ENCODE results near the gene ACSF3.

The ACSF3 gene

DNA sequence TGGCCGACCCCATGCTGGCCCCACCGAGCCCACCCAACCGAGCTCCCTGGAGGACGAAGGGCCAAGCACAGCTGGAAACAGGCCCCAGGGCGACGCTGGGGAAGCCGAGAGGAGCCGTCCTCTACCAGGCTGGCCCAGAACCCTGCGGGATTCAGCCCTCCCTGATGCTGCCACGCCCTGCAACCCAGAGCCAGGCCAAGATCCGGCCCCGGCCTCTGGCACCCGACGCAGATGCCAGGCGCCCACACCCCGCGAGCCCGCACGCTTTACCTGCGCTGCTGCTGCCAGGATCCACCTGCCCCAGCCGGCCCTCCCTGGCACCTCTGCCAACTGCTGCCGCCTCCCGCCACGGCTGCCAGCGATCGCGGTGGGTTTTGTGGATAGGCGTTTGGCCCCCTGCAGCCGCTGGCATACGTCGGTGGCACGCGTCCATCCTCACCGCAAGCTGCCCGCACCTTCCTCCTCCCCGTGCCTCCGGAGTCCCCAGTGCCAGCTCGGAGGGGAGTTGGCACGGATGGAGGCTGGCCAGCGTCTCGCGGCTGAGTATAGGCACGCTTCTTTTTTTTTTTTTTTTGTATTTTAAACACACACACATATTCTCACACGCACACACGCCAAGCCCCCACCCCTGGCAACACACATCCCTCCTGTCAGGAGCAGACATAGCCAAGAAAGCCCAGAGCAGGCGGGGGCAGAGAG lies 41.3 kb upstream of the ACSF3 start:
- peaks cover 12% of the 10 kb centered on the region for H3K4me1 Mint-ChIP-seq (ENCODE audit: low read depth)
- H3K27me3 Mint-ChIP-seq = peaks cover 29% of the 10 kb centered on the region
- intact Hi-C loops (cut with micrococcal nuclease) = no loop called here
- no peaks in the 10 kb centered on the region for H3K9me3 Mint-ChIP-seq
- no peaks in the 10 kb centered on the region for H3K36me3 Mint-ChIP-seq (ENCODE audit: low read depth)
- peak overlapping the region; percentile 88 for H3K4me3 Mint-ChIP-seq
- peak overlapping the region; percentile 81 for H3K27ac Mint-ChIP-seq

DNA sequence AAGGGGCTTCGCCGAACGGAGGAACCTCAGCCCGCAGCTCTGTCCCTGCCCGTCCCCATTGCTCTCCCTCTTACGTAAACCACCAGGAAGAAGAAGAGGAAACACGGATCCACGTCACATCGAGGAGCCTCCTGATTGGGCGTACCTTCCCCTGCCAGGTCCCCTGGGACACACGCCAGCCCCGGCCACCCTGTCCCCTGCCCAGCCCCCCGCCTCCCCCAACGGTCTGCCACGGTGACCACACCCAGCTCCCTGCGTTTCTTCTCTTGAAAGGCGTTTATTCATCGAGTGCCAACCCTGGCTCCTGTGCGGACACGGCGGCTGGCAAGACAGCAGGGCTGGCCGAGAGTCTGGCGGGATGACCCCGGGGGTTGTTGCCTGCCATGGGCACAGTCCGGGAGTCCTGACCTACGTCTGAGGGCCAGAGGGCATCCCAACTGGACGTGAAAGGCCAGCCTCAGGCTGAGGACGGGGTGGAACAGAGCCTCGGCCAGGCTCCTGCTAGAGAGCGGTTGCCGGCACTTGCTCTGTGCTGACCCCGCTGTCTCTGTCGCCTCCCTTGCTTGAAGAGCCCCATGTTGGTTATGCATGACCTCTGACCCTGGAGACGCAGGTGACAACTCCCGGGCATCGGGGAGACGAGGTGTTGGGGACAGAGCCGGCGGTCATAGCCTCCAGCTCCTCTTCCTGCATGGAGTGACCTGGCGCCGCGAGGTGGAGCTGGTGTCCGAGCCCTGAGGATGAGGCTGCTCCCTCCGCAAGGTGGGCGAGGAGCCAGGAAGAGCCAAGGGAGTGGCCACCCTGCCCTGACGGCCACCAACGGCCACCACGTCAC lies 40.5 kb upstream of the ACSF3 start:
- Mint-ChIP-seq H3K36me3 (ENCODE audit: low read depth) (no peaks in the 10 kb centered on the region), H3K27ac (peak overlapping the region; percentile 81), H3K9me3 (no peaks in the 10 kb centered on the region), H3K4me1 (ENCODE audit: low read depth) (peaks cover 12% of the 10 kb centered on the region), H3K4me3 (peak overlapping the region; percentile 88), H3K27me3 (peaks cover 28% of the 10 kb centered on the region)
- intact Hi-C loops (cut with micrococcal nuclease) = no loop called here

DNA sequence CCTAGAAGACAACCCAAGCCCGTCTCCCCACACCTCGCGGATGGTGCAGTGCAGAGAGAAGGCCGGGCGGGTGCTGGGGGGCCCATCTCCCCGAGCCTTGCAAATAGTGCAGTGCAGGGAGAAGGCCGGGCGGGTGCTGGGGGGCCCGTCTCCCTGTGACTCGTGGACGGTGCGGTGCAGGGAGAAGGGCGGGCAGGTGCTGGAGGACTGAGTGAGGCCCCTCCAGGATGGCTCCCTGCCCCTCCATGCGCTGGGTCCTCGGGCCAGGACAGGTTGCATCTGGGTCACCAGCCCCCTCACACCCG lies 40.0 kb upstream of the ACSF3 start:
- no peak overlapping the region for H3K4me3 Mint-ChIP-seq
- peak overlapping the region; percentile 81 for H3K27ac Mint-ChIP-seq
- peaks cover 26% of the 10 kb centered on the region for H3K27me3 Mint-ChIP-seq
- no peaks in the 10 kb centered on the region for H3K36me3 Mint-ChIP-seq (ENCODE audit: low read depth)
- H3K9me3 Mint-ChIP-seq = no peaks in the 10 kb centered on the region
- intact Hi-C loops (cut with micrococcal nuclease) = no loop called here
- H3K4me1 Mint-ChIP-seq (ENCODE audit: low read depth) = peaks cover 12% of the 10 kb centered on the region

DNA sequence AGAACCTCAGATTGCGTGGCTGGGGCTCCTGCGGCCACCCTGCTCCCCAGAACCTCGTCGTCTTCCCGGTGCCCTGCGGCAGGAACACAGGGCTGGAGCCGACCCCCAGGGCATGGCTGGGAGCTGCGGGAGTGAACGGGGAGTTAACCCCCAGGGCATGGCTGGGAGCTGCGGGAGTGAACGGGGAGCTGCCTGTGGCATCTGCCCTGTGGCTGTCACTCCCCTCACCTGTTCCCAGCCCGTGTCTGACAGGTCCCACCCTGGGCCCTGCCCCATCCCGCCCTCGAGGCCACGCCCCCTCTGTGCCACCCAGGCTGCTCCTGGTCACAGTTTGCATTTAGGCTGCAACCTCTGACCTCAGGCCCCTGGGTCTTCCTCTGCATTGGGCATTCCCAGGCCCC lies 39.4 kb upstream of the ACSF3 start:
- no peaks in the 10 kb centered on the region for H3K9me3 Mint-ChIP-seq
- H3K27ac Mint-ChIP-seq = no peak overlapping the region
- H3K4me3 Mint-ChIP-seq = no peak overlapping the region
- H3K36me3 Mint-ChIP-seq (ENCODE audit: low read depth) = no peaks in the 10 kb centered on the region
- intact Hi-C loops (cut with micrococcal nuclease) = no loop called here
- H3K4me1 Mint-ChIP-seq (ENCODE audit: low read depth) = peaks cover 12% of the 10 kb centered on the region
- H3K27me3 Mint-ChIP-seq = peaks cover 20% of the 10 kb centered on the region

DNA sequence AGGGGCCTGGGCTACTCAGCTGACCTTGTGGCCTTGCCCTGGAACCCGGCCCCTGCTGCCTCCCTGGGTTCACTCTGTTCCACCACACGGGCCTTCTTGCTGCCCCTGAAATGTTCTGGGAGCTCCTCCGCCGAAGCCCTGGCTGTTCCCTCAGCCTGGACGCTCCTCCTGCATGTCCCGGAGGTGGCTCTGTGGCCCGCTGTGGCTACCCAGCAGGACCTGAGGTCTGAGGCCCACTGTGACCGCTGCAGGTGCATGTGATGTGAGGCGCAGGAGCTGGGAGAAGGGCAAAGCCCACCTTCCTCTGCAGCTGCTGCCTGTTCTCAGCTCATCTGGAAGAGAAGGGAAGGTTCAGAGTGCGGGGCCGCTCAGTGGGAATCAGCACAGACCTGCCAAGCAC lies 38.9 kb upstream of the ACSF3 start:
- H3K27me3 Mint-ChIP-seq = peaks cover 16% of the 10 kb centered on the region
- intact Hi-C loops (cut with micrococcal nuclease) = no loop called here

DNA sequence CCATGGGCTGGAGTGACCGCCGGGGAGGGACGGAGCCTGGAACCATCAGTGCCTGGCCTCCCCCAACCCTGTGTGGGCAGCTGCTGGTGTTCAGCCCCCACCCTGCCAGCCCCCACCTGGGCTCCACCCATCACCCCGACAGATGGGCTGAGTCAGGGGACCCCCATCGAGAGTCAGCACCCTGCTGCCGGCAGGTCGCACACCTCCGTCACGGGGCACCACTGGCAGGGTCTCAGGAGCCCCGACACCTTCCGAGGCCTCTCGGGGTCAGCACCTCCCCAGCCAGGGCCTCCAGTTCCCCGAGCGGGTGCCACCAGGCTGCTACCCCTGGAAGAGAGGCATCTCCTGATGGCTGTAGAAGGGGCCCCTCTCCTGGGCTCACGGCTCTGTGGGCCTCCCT lies 38.3 kb upstream of the ACSF3 start:
- no peaks in the 10 kb centered on the region for H3K9me3 Mint-ChIP-seq
- no peaks in the 10 kb centered on the region for H3K36me3 Mint-ChIP-seq (ENCODE audit: low read depth)
- no peak overlapping the region for H3K27ac Mint-ChIP-seq
- intact Hi-C loops (cut with micrococcal nuclease) = no loop called here
- H3K4me3 Mint-ChIP-seq = no peak overlapping the region
- peaks cover 18% of the 10 kb centered on the region for H3K27me3 Mint-ChIP-seq
- peaks cover 12% of the 10 kb centered on the region for H3K4me1 Mint-ChIP-seq (ENCODE audit: low read depth)

More for the DNA sequence above, 38.9 kb upstream of the ACSF3 start:
- Mint-ChIP-seq H3K27ac (no peak overlapping the region), H3K4me3 (no peak overlapping the region), H3K9me3 (no peaks in the 10 kb centered on the region), H3K36me3 (ENCODE audit: low read depth) (no peaks in the 10 kb centered on the region), H3K4me1 (ENCODE audit: low read depth) (peaks cover 12% of the 10 kb centered on the region)

DNA sequence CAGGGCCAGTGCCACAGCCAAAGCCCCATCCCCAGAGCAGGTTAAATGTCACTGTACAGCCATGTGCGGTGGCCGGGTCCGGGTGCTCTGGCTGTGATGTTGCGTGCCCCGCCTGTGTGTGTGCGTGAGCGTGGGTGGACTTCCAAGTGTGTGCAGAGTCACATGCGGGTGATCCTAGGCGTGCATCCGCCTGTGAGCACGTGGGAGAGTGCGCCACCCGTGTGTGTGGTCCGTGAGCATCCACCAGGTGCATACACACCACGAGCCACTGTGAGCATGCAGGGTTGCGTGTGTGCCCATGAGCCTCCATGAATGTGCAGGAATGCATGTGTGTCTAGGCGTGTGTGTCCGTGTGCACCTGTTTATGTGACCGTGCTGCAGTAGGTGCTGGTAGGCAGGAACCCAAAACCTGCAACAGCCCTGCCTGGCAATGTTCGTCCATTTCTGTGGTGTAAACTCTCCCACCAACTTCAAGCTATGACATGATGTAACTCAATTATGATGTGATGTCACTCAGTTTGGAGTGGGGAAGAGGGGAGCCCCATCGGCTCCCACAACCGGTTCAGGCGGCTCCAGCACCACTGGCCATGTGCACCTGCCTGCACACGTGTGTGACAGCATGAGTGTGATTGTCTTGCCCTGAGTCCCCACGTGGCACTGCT lies 37.6 kb upstream of the ACSF3 start:
- Mint-ChIP-seq H3K36me3 (ENCODE audit: low read depth) (no peaks in the 10 kb centered on the region), H3K4me1 (ENCODE audit: low read depth) (peaks cover 12% of the 10 kb centered on the region), H3K27me3 (peaks cover 23% of the 10 kb centered on the region), H3K9me3 (no peaks in the 10 kb centered on the region), H3K27ac (no peak overlapping the region), H3K4me3 (no peak overlapping the region)
- intact Hi-C loops (cut with micrococcal nuclease) = no loop called here

DNA sequence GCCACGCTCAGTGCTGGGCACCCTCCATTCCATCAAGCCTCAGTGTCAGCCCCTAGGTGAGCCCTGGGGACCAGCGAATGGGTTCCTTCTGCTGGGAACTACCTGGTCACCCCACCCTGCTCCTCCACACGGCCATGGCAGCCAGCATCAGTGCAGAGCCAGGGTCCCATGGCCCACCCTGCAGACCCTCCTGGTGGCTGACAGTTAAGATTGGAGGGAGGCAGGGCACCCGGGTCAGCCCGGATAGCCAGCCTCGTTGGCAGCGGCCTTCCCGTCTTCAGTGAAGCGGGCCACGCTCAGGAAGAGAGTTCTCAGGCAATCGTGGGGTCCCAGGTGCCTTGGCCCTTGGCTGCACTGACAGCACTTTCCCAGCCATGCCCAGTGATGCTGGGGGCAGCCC lies 37.1 kb upstream of the ACSF3 start:
- peaks cover 12% of the 10 kb centered on the region for H3K4me1 Mint-ChIP-seq (ENCODE audit: low read depth)
- no peaks in the 10 kb centered on the region for H3K9me3 Mint-ChIP-seq
- no peaks in the 10 kb centered on the region for H3K36me3 Mint-ChIP-seq (ENCODE audit: low read depth)
- no peak overlapping the region for H3K27ac Mint-ChIP-seq
- peaks cover 27% of the 10 kb centered on the region for H3K27me3 Mint-ChIP-seq
- intact Hi-C loops (cut with micrococcal nuclease) = no loop called here
- H3K4me3 Mint-ChIP-seq = no peak overlapping the region

DNA sequence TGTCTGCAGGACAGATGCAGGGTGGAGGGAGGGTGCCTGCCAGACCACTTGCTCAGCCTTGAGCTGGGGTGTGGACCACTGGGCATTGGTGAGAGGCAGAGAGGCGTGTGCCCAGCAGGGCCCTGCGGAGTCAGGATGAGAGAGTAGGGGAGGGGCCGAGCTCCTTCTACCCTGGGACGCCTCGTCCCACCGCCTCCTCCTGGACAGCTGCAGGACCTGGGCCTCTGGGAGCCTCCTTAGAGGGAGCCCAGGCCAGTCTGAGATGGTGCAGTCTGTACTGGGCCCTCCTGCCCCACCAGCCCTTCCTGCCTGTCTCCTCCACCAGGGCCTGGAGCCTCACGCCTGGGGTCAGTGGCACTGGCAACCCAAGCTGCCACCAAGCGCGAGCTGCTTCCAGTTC lies 35.9 kb upstream of the ACSF3 start:
- intact Hi-C loops (cut with micrococcal nuclease) = no loop called here
- Mint-ChIP-seq H3K27ac (no peak overlapping the region), H3K4me3 (no peak overlapping the region), H3K4me1 (ENCODE audit: low read depth) (peaks cover 8% of the 10 kb centered on the region), H3K9me3 (no peaks in the 10 kb centered on the region), H3K36me3 (ENCODE audit: low read depth) (no peaks in the 10 kb centered on the region), H3K27me3 (peaks cover 32% of the 10 kb centered on the region)

DNA sequence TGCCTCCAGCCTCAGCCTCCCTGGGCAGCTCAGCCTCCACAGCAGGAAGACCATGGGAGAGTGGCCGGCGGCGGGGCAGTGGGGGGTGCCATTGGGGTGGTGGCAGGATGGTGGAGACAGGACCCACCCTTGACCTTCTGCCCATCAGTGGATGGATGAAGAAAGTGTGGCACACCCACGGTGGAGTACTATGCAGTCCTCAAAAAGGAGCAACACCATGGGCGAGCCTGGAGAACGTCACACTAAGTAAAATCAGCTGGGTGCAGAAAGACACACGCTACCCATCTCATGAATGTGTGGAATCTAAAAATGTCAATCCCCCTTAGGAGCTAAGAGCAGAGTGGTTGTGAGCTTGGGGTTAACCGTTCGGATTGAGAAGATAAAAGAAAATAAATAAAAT lies 34.8 kb upstream of the ACSF3 start:
- H3K27me3 Mint-ChIP-seq = peaks cover 31% of the 10 kb centered on the region
- no peaks in the 10 kb centered on the region for H3K4me1 Mint-ChIP-seq (ENCODE audit: low read depth)
- no peak overlapping the region for H3K27ac Mint-ChIP-seq
- H3K36me3 Mint-ChIP-seq (ENCODE audit: low read depth) = no peaks in the 10 kb centered on the region
- intact Hi-C loops (cut with micrococcal nuclease) = no loop called here
- H3K4me3 Mint-ChIP-seq = no peak overlapping the region
- no peaks in the 10 kb centered on the region for H3K9me3 Mint-ChIP-seq

DNA sequence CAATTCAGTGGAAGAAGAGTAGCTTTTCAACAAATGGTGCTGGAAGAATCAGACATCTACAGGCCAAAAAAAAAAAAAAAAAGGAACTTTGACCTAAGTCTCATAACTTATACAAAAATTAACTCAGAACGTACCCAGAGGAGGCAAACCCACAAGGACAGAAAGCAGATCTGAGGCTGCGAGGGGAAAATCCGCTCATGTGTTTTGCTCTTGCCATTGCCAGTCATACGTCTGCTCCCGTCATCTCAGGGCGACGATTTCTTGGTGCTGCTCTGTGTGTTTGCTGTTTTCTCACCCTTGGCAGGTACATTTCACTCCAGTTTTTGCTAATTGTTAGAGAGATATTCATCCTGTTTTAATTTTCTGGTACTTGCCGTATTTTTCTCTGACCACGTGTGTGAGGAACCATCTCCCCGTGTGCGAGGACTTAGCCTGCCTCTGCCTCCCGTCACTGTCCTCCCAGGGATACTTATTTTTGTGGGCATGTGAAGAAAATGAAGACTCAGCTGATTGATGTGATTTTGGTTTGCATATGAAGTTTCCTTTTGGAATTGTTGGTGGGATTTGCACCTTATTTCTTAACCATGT lies 33.4 kb upstream of the ACSF3 start:
- no peaks in the 10 kb centered on the region for H3K36me3 Mint-ChIP-seq (ENCODE audit: low read depth)
- intact Hi-C loops (cut with micrococcal nuclease) = no loop called here
- H3K27ac Mint-ChIP-seq = no peak overlapping the region
- H3K27me3 Mint-ChIP-seq = peaks cover 31% of the 10 kb centered on the region
- H3K9me3 Mint-ChIP-seq = no peaks in the 10 kb centered on the region
- peaks cover 4% of the 10 kb centered on the region for H3K4me1 Mint-ChIP-seq (ENCODE audit: low read depth)
- no peak overlapping the region for H3K4me3 Mint-ChIP-seq

DNA sequence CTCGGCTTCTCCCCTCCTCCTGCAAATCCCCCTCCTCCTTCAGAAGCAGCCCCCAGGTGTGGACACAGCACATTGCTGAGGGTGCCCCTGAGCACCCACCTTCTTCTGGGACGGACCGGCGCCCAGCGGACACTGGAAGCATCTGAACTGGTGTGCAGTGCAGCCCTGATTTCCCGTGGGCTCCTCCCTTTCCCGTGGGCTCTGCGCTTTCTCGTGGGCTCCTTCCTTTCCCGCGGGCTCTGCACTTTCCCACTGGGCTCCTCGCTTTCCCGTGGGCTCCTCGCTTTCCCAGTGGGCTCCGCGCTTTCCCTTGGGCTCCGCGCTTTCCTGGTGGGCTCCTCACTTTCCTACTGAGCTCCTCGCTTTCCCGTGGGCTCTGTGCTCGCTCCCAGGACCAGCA lies 32.6 kb upstream of the ACSF3 start:
- peaks cover 6% of the 10 kb centered on the region for H3K4me1 Mint-ChIP-seq (ENCODE audit: low read depth)
- intact Hi-C loops (cut with micrococcal nuclease) = no loop called here
- no peaks in the 10 kb centered on the region for H3K36me3 Mint-ChIP-seq (ENCODE audit: low read depth)
- H3K4me3 Mint-ChIP-seq = no peak overlapping the region
- peaks cover 32% of the 10 kb centered on the region for H3K27me3 Mint-ChIP-seq
- no peak overlapping the region for H3K27ac Mint-ChIP-seq
- H3K9me3 Mint-ChIP-seq = no peaks in the 10 kb centered on the region

DNA sequence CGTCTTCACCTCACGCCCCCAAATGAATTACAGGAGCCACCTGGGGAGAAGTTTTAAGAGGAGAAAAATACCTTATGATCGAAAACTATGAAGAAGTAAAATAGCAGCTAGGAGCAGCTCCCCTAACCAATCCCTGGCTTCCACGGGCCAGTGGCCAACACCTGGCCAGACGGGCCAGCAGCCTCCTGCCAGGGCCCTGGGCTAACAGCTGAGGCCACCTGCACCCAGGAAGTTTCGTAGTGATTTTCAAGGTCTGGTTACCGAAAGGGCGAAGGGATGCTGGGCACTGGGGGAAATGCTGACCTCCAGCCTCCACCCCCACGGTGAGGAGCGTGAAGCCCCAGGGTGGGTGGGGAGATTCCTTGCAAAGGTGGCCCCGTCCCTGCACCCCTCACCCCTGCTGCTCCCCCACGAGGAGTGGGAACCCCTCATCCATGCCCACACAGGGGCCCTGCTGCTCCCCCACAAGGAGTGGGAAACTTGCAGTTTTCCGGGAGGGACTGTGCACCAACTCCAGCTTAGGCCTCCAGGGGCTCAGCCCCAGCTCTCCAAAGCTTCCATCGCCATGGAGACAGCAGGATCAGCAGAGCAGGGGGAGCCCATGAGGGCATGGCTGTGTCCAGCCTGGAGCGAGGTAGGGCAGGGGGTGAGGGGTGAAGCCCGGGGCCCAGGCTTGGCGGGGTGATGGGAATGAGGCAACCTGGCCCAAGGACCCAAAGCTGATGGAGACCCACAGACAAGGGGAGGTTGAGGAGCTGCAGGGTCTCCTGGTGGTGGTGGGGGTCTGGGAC lies 31.9 kb upstream of the ACSF3 start:
- Mint-ChIP-seq H3K27me3 (peaks cover 33% of the 10 kb centered on the region), H3K9me3 (no peaks in the 10 kb centered on the region), H3K27ac (no peak overlapping the region), H3K36me3 (ENCODE audit: low read depth) (no peaks in the 10 kb centered on the region), H3K4me3 (no peak overlapping the region), H3K4me1 (ENCODE audit: low read depth) (peaks cover 6% of the 10 kb centered on the region)
- intact Hi-C loops (cut with micrococcal nuclease) = no loop called here
